ENCODE measurements around the gene MATK.

DNA sequence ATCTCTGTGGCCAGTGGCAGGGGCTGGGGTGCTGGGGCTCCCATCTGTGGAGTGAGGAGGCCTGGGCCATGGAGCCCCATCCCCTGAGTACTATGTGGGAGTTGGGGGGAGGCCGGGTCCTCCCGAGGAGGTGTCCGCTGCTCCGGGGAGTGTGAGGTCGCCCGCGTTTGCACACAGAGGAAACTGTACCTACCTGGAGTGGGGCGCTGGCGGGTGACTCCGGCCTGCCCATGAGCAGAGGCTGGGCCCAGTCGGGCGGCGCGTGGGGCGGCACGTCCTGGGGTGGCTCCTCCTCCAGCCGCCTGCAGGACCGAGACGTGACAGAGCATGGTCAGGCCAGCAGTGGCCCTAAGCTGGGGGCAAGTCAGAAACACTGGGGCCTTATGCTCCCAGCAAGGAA, 33.8 kb upstream of the MATK start:
- TF ChIP-seq EP300 (conservative IDR thresholded peaks at IDR 0.05; ENCODE audit: poor library complexity, severe bottlenecking) (no peak), TAF1 (IDR thresholded peaks at IDR 0.05; ENCODE audit: low read depth) (no peak), POLR2AphosphoS5 (IDR thresholded peaks at IDR 0.05) (no peak), EZH2 (IDR thresholded peaks at IDR 0.05; ENCODE audit: borderline replicate concordance, insufficient read depth, low read length, poor library complexity, severe bottlenecking) (no peak), MXI1 (conservative IDR thresholded peaks at IDR 0.05; ENCODE audit: poor library complexity, severe bottlenecking) (no peak)
- TF ChIP-seq, protein P1, sequence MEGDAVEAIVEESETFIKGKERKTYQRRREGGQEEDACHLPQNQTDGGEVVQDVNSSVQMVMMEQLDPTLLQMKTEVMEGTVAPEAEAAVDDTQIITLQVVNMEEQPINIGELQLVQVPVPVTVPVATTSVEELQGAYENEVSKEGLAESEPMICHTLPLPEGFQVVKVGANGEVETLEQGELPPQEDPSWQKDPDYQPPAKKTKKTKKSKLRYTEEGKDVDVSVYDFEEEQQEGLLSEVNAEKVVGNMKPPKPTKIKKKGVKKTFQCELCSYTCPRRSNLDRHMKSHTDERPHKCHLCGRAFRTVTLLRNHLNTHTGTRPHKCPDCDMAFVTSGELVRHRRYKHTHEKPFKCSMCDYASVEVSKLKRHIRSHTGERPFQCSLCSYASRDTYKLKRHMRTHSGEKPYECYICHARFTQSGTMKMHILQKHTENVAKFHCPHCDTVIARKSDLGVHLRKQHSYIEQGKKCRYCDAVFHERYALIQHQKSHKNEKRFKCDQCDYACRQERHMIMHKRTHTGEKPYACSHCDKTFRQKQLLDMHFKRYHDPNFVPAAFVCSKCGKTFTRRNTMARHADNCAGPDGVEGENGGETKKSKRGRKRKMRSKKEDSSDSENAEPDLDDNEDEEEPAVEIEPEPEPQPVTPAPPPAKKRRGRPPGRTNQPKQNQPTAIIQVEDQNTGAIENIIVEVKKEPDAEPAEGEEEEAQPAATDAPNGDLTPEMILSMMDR (IDR thresholded peaks at IDR 0.05; ENCODE audit: poor library complexity, severe bottlenecking): no peak

All from neural cell (in vitro differentiated cells).